GM23248 (cell line): ENCODE measurements around the gene RIC8B.

Source experiments
- EZH2 ChIP-seq: fragments of 200-600 bp; sonication (generic); IDR thresholded peaks from 2 replicates; pipeline ENCODE4 v1.6.1; 2018; ENCODE audit warnings: antibody characterized with exemption, mild to moderate bottlenecking; ENCODE audit not compliant: insufficient read depth, poor library complexity, severe bottlenecking
- EZH2phosphoT487 ChIP-seq: fragments of 200-600 bp; sonication (generic); IDR thresholded peaks from 2 replicates; pipeline ENCODE4 v1.6.1; 2018; ENCODE audit warnings: antibody characterized with exemption, moderate library complexity, mild to moderate bottlenecking, low read depth; ENCODE audit not compliant: insufficient read depth

GRCh38 chr12:106893451-106893850 lies 119.0 kb downstream of the RIC8B start:
- TF ChIP-seq EZH2phosphoT487, result no peak
- TF ChIP-seq EZH2, result no peak
